Vagina (tissue), 2 donors: ENCODE data around the gene RIPPLY3. TPM values are rescaled to one million over a fixed set of nuclear protein-coding genes. Genes with fewer than 3 reads are reported as not detected.

ENCODE experiments used
- DNase-seq, 2 donors: peaks; one replicate each; pipeline ENCODE4 v3.0.0-alpha.2; 2017; ENCODE audit errors: extremely low spot score in 2 of 2
- H3K27ac ChIP-seq: fragments of 200-600 bp; sonication (generic); one replicate; pipeline ENCODE4 v1.5.1; 2019
- H3K27me3 ChIP-seq: fragments of 200-600 bp; sonication (generic); one replicate; pipeline ENCODE4 v1.5.1; 2019
- H3K36me3 ChIP-seq, 2 donors: fragments of 200-600 bp; sonication (generic); one replicate each; pipeline ENCODE4 v1.5.1; 2017 to 2019
- H3K4me1 ChIP-seq: fragments of 200-600 bp; sonication (generic); one replicate; pipeline ENCODE4 v1.5.1; 2019
- H3K4me3 ChIP-seq, 2 donors: fragments of 200-600 bp; sonication (generic); 1 replicate in 1 of 2; 2 replicates in 1 of 2; pipeline ENCODE4 v1.5.1; 2016 to 2019
- H3K9me3 ChIP-seq: fragments of 200-600 bp; sonication (generic); one replicate; pipeline ENCODE4 v1.5.1; 2019
- CTCF ChIP-seq, 3 experiments: fragments of 450-650 bp in 2 of 3; fragments of 200-600 bp in 1 of 3; sonication (generic) in 1 of 3; IDR thresholded peaks; one replicate each; pipeline ENCODE4 v1.5.1; 2017 to 2019; ENCODE audit warnings: antibody characterized with exemption in 3 of 3, mild to moderate bottlenecking in 2 of 3, moderate library complexity in 2 of 3
- POLR2A ChIP-seq, 2 donors: fragments of 450-650 bp; IDR thresholded peaks; one replicate each; pipeline ENCODE4 v1.6.1; 2017; ENCODE audit warnings: antibody characterized with exemption in 2 of 2, mild to moderate bottlenecking in 2 of 2, moderate library complexity in 2 of 2
- POLR2AphosphoS5 ChIP-seq, 2 donors: sonication (generic); formaldehyde crosslinking; IDR thresholded peaks; one replicate each; pipeline ENCODE4 v1.9.0; 2017; ENCODE audit warnings: antibody characterized with exemption in 2 of 2, mild to moderate bottlenecking in 2 of 2, low read depth in 1 of 2; ENCODE audit not compliant: insufficient read depth in 1 of 2
- intact Hi-C: fragments of 100-400 bp; cut with DNase I; formaldehyde crosslinking; loops from one replicate; pipeline ENCODE4 v1.15.1; 2023
- total RNA-seq: library from RNA; depleted of rRNA; stranded (reverse); fragments of >200 nt; gene quantifications from one replicate; pipeline ENCODE4 v1.2.3, GENCODE V29; 2016

Gene RIPPLY3
- total RNA-seq, 1 donor from 2014 or later = not detected

GRCh38 chr21:36964398-36964797, 42.1 kb upstream of the RIPPLY3 start:
- H3K9me3 ChIP-seq = no peaks in the 10 kb centered on the region
- intact Hi-C loops = no loop called here
- no peak for TF ChIP-seq CTCF (IDR thresholded peaks at IDR 0.05)
- TF ChIP-seq POLR2AphosphoS5 (IDR thresholded peaks at IDR 0.05; ENCODE audit: insufficient read depth in 1 of 2, low read depth in 1 of 2) = no peak
- H3K27me3 ChIP-seq = no peaks in the 10 kb centered on the region
- H3K4me3 ChIP-seq = no peak overlapping the region
- H3K27ac ChIP-seq = no peak overlapping the region
- peaks cover 11% of the 10 kb centered on the region for H3K4me1 ChIP-seq
- no peaks in the 10 kb centered on the region for H3K36me3 ChIP-seq
- DNase-seq = no peak

- intact Hi-C loops = no loop called here
- Histone ChIP-seq H3K36me3 (no peaks in the 10 kb centered on the region), H3K27ac (no peak overlapping the region), H3K4me1 (peaks cover 11% of the 10 kb centered on the region), H3K4me3 (peak overlapping the region in 1 of 2 donors; percentile 74), H3K9me3 (no peaks in the 10 kb centered on the region), H3K27me3 (no peaks in the 10 kb centered on the region)
- no peak for DNase-seq
- TF ChIP-seq CTCF (IDR thresholded peaks at IDR 0.05) (no peak), POLR2AphosphoS5 (IDR thresholded peaks at IDR 0.05; ENCODE audit: insufficient read depth in 1 of 2, low read depth in 1 of 2) (no peak), POLR2A (IDR thresholded peaks at IDR 0.05) (no peak)
Measured at GRCh38 chr21:36964827-36965719, 41.4 kb upstream of the RIPPLY3 start.

GRCh38 chr21:36965720-36966065, 40.8 kb upstream of the RIPPLY3 start:
- no peaks in the 10 kb centered on the region for H3K36me3 ChIP-seq
- H3K27ac ChIP-seq = peak overlapping the region; percentile 78
- no peak for TF ChIP-seq CTCF (IDR thresholded peaks at IDR 0.05)
- TF ChIP-seq POLR2AphosphoS5 (IDR thresholded peaks at IDR 0.05; ENCODE audit: insufficient read depth in 1 of 2, low read depth in 1 of 2) = no peak
- no peak for TF ChIP-seq POLR2A (IDR thresholded peaks at IDR 0.05)
- H3K27me3 ChIP-seq = no peaks in the 10 kb centered on the region
- peaks cover 11% of the 10 kb centered on the region for H3K4me1 ChIP-seq
- H3K9me3 ChIP-seq = no peaks in the 10 kb centered on the region
- DNase-seq = no peak
- peak overlapping the region; percentile 61 to 74 for H3K4me3 ChIP-seq
- intact Hi-C loops = no loop called here

GRCh38 chr21:36966066-36966820, 40.3 kb upstream of the RIPPLY3 start, which contains the start of gene HLCS:
TSS of gene HLCS (minus strand) at chr21:36966669. CDS start at chr21:36966638, 31 bp downstream.
- no peak for DNase-seq
- Histone ChIP-seq H3K27me3 (no peaks in the 10 kb centered on the region), H3K36me3 (no peaks in the 10 kb centered on the region), H3K27ac (peak within 1 kb of the TSS; percentile 85), H3K4me1 (peaks cover 11% of the 10 kb centered on the region), H3K4me3 (peak within 1 kb of the TSS; percentile 61 to 74), H3K9me3 (no peaks in the 10 kb centered on the region)
- no peak for TF ChIP-seq CTCF (IDR thresholded peaks at IDR 0.05)
- peak in 1 of 2 donors; percentile 23 for TF ChIP-seq POLR2AphosphoS5 (IDR thresholded peaks at IDR 0.05; ENCODE audit: insufficient read depth in 1 of 2, low read depth in 1 of 2)
- TF ChIP-seq POLR2A (IDR thresholded peaks at IDR 0.05) = peak in 1 of 2 donors; percentile 53
- intact Hi-C loops = no loop called here
